HG03439 (cell line): ENCODE results near the gene HMGXB4.
A peak's percentile ranks its signal among the peaks of the same experiment; 100 is the strongest.

Experiments
- ATAC-seq: cut with Tn5 transposase; IDR thresholded peaks from one replicate; pipeline ENCODE4 v1.9.1; 2021; ENCODE audit warnings: mild to moderate bottlenecking, moderate library complexity; ENCODE audit not compliant: unreplicated experiment

Gene HMGXB4

DNA sequence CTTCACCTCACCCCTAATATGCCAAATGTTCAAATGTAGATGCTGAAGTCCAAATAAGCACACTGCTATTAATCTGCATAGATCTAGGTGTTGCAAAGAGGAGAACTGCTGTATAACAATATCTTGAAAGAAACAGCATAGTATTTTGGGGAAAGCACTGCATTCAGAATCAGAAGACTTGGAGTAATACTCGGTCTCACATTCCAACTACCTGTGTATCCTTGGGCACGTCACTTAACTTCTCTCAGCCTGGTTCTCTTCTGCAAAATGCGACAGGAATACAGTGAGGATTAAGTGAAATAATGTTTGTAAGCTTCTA, 332 bp upstream of the HMGXB4 start:
- ATAC-seq: peak; percentile 22

DNA sequence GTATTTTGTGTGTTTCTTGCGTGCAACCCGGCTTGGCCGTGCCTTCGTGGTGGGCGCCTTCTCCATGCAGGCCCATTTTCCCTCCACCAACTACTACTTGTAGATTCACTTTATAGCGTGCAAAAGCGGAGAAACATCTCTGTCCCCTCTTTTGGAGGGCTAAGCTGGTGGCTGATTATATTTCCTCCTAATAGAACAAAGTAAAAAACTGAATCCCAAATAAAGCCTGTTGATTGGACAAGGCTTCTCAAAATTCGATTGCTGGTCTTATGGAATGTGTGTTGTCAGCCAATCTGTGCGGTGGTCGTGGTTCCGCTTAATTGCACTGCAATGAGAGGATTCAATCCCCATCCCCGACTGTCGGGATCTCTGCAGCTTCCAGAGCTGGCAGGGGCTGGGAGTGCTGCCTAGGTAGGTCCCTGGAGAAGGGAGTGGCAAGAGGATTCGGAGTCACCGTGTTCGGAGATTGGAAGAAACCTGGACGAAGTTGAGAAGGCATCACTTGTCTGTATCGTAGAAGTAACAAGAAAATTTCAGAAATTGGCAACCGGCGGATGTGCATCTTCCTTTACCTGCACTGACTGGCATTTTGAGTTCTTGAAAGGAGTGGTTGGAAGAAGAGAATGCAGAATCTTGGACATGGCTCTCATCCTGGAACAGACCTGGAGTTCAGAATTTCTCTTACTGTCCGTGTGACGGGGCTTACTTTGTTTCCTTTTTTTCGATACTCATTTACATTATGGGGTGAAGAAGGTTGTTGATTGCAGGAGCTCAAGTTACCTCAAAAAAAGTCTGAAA, 1.1 kb downstream of the HMGXB4 start:
- no peak for ATAC-seq

DNA sequence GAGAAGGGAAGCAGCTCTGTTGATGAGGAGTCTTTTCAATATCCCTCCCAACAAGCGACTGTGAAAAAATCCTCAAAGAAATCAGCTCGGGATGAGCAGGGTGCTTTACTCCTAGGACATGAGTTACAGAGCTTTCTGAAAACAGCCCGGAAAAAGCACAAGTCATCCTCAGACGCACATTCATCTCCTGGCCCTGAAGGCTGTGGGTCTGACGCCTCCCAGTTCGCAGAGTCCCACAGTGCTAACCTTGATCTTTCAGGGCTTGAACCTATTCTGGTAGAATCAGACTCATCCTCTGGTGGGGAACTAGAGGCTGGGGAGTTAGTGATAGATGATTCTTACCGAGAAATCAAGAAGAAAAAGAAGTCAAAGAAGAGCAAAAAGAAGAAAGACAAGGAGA, 7.7 kb downstream of the HMGXB4 start:
- ATAC-seq: no peak

GRCh38 chr22:35266277-35266676, 9.0 kb downstream of the HMGXB4 start:
- no peak for ATAC-seq

DNA sequence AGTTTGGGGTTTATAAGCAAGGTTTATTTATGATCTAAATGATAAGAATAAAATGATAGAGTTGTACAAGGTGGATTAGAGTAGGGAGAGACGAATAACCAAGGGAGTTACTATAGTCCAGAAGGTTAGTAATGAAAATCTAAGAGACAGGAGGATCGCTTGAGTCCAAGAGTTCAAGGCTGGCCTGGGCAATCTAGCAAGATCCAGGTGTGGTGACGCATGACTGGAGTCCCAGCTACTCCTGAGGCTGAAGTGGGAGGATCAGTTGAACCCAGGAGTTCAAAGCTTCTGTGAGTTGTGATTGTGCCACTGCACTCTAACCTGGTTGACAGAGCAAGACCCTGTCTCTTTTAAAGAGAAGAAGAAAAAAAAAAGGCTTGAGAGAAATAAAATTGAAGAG, 12.3 kb downstream of the HMGXB4 start:
- ATAC-seq: no peak

DNA sequence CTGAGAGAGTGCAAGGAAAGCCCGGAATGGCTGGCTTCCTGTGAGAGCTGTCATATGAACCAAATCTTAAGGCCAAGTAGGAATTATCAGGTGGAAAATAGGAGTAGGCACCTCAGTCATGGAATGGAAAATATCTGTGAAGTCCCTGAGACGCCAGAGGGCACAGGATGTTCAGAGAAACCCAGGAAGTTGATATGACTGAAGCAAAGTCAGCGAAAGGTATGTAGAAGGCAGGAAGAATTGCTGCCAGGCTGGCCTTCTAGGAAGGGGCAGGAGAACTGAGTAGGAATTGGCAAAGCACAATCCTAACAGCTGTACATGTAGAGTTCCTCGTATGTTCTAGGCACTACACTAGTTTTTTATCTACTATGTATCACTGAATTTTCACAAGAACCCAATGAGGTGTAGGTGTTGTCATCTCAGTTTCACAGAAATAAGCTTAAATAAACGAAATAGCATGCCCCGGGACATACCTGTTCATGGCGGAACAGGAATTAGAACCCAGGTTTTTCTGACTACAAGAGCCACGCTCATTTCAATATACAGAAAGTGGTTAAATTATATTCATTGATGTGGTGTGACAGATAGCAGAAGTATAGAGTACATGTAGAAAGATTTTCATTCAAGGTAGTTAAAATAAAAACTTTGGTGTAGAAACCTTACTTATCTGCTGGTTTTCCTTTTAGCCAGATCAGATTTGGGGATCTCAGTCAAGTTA, 17.0 kb downstream of the HMGXB4 start:
- ATAC-seq: no peak

DNA sequence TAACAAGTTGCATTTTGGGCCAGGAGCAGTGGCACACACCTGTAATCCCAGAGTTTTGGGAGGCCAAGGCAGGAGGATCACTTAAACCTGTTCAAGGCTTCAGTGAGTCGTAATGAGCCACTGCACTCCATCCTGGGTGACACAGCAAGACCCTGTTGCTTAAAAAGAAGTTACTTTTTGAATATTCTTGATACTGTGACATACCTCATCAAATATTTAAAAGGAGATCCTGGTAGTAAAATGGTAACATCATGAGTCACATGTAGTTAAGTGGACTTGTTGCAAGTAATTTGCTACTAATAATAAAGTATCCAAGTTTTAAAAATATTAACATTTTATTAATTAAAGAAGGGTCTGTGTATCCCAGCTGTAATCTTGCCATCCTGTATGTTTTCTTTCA, 18.3 kb downstream of the HMGXB4 start:
- no peak for ATAC-seq

DNA sequence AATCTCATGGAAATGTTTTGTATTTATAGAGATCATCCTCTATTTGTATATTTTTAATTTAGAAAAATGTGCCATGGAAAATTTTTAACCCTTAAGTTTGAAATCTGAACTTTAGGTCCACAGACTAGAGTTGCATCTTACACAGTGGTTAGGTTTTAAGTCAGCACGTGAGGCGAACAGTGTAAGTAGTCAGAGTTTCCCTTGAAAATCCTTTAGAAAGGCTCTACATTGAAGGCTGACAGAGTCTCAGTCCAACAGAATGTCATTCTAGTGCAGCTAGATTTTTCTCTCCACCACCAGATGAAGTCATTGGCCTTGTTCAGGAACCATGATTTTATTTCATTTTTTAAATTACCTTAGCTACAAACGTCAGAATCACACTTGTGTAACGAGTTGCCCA, 18.7 kb downstream of the HMGXB4 start:
- no peak for ATAC-seq

DNA sequence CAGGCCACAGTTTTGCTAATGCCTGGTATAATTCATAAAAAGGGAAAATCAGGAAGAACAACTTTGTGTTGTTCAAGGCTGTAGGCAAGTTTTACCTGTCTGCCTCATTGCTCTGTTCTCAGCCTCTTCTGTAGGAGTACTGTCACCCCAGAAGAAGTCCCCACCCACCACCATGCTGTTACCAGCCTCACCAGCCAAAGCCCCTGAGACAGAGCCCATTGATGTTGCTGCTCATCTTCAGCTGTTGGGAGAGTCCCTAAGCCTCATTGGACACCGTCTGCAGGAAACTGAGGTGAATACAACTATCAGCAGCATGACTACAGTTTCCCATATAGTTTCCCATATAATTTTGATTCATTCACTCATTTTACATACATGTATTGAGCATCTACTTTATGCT, 30.8 kb downstream of the HMGXB4 start:
- no peak for ATAC-seq

DNA sequence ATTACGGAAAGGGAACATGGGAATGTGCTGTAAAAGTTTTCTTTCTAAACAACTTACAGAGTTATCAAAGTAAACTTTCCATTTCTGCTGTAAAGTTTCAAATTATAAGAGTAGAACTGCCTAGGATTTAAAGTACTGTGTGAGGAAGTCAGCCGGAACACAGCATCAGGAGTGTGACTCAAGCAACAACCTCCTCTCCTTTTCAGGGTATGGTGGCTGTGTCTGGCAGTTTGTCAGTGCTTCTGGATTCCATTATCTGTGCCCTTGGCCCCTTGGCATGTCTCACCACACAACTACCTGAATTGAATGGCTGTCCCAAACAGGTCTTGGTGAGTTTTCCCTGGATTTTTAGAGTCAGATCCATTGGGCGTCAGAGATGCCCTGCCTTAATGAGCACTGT, 35.5 kb downstream of the HMGXB4 start:
- no peak for ATAC-seq

DNA sequence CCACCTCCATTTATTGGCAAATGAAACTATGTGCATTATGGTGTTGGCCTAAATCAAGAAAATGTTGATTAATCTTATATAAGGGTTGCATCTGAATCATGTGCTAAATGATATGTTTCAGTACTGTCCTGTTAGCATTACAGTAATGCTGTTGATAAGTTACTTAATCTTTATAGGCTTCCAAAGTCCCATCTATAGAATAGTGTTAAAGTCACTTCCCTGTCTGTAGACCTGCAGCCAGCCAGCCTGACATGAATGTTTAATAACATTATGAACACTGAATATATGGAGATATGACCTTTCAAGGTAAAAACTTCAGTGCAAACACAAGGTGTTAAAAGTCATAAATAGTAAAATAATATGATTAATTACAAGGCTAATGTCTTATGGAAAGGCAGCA, 38.8 kb downstream of the HMGXB4 start:
- no peak for ATAC-seq

DNA sequence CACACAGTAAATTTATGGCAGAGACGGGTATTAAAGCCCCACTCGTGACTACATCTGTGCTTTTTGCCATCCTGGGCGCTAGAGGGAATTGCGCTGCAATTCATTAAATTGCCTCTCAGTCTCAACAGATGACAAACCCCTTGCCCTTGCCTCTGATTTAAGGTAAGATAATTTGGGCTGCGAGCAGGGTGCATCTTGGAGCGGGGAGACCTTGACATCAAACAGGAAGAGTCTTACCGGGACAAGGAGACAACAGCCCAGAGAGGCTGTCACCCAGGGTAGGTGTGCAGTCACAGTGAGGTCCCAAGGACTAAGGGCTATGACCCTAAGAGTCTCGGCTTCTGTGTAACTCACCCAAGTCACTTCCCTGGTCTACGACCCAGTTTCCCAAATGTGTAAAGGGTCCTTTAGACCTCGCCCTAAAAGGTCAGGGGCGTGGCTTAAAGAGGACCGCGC, 42.0 kb downstream of the HMGXB4 start:
- no peak for ATAC-seq

DNA sequence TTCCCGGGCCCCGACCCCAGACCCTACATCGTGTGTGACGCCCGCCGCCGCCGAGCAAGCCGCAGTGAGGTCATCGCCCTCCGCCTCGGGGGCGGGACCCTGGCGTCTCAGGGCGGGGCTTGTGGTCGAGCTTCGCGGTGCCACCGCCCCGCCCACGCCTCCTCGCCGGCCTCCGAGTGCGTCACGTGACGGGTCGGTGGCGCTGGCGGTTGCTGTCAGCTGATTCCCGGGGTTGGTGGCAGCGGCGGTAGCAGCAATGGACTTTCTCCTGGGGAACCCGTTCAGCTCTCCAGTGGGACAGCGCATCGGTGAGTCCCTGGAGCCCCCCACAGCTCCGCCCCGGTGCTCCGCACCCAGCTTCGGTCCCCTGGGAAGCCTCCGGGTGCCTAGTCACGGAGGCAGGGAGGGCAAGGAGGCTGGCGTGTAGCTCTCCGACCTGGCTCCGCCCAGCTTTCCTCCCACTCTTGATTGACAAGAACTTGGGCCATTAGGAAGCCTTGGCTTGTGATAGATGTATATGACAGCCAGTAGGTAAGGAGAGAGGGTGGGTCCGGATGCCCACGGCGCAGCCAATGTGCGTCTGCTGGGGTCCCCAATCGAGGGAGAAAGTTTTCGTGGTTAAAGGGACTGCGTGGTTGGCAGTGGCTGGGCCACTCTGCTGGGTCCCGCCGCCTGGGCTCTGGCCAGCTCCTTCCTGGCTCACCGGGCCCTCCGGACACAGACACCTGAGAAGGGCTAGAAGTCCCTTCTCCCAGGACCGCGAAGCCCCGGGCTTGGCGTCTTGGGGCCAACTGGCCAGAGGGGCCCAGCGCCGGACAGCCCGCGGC, 42.6 kb downstream of the HMGXB4 start, which contains the start of gene TOM1:
TOM1 (plus strand) TSS at position 222 of the 827 bp plus-strand sequence; CDS start at position 257, 35 bp downstream.
- peak; percentile 97 for ATAC-seq

DNA sequence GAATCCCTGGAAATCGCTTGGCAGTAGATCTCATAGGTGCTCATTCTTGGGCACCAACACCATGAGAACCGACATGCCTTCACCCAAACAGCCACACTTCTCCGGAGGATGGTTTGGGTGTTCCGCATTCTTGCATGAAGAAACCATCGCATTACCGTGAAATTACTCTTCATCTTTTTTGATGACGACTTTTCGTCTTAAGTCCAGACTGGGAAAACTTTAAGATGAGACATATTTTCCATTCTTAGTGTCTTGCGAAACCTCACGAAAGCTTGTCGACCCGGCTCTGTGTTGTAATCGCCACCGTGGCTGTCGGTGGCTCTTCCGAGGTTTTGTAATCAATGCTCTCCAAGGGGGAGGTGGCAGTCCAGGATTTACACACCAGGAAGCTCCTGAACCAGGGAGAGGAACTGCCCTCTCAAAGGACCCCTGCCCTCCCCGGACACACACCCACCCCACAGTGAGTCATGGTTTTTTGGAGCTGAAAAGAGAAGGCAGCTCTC, 44.1 kb downstream of the HMGXB4 start:
- ATAC-seq: no peak

- ATAC-seq: no peak
Measured at GRCh38 chr22:35303029-35303624, 45.8 kb downstream of the HMGXB4 start.

GRCh38 chr22:35305525-35306070, 48.3 kb downstream of the HMGXB4 start:
- ATAC-seq: no peak

DNA sequence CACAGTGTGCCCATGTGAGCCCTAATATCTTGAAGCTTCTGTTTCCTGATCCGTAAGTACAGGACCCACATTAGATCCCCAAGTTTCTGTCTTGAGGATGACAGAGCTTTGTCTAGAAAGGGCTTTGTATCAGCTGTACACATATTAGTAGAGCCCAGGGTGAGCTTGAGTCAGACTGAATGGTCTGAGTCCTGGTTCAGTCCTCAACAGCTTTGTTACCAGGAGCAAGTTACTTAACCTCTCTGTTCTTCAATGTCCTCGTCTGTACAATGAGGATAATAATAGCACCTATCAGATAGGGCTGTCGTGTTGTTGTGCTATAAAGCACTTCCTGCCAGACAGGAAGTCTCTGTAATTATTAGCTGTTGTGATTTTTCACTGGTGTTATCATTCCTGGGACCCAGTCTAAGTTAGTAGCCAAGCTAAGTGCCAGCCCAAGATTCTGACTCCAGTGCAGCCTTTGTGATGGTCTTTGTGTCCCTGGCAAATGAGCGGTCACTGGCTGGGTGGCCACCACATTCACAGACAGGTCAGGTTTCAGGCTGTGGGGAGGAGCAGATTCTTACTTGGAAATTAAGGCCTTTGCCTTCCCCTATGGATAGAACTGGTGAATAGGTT, 49.2 kb downstream of the HMGXB4 start:
- ATAC-seq: no peak

- no peak for ATAC-seq
Measured at GRCh38 chr22:35307372-35307771, 50.1 kb downstream of the HMGXB4 start.

- ATAC-seq: no peak
Measured at GRCh38 chr22:35307892-35308291, 50.6 kb downstream of the HMGXB4 start.

DNA sequence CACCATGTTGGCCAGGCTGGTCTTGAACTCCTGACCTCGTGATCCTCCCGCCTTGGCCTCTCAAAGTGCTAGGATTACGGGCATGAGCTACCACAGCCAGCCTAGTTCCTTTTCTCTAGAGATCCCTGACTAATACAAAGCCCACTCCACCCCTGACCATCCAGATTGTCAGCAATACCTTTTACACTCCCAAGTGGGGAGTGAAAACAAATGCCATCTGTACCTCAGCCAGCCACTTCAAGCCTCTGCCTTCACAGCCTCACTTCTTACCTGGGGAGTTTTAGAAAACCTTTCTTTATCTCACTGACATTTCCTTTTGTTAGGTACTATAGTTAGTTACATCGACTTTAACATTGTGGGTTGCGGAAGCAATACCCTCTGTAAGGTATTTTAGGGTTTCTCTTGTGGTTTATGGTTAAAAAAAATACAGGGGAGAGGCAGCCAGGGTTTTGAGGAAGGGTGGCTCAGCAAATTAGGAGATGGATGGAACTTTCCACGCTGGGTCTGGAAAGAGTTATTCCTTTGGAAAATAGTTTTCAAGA, 51.3 kb downstream of the HMGXB4 start:
- ATAC-seq: peak; percentile 34
